Tibial nerve (tissue), 4 donors: ENCODE data around the gene PITPNM3.

Source experiments
- EP300 ChIP-seq, 2 donors: sonication (generic); formaldehyde crosslinking; IDR thresholded peaks; one replicate each; pipeline ENCODE4 v1.6.1; 2017; ENCODE audit warnings: antibody characterized with exemption in 2 of 2, mild to moderate bottlenecking in 1 of 2
- POLR2A ChIP-seq, 2 donors: fragments of 450-650 bp; IDR thresholded peaks; one replicate each; pipeline ENCODE4 v1.6.1; 2017; ENCODE audit warnings: antibody characterized with exemption in 2 of 2, mild to moderate bottlenecking in 2 of 2, moderate library complexity in 2 of 2
- TF ChIP-seq, protein P1 (sequence below), 5 experiments: fragments of 200-600 bp in 3 of 5; fragments of 450-650 bp in 2 of 5; sonication (generic) in 3 of 5; IDR thresholded peaks; one replicate each; pipeline ENCODE4 v1.5.1; 2016 to 2019; ENCODE audit warnings: antibody characterized with exemption in 5 of 5, mild to moderate bottlenecking in 3 of 5, moderate library complexity in 2 of 5

GRCh38 chr17:6473128-6473767, 83.1 kb downstream of the PITPNM3 start:
- TF ChIP-seq, protein P1, sequence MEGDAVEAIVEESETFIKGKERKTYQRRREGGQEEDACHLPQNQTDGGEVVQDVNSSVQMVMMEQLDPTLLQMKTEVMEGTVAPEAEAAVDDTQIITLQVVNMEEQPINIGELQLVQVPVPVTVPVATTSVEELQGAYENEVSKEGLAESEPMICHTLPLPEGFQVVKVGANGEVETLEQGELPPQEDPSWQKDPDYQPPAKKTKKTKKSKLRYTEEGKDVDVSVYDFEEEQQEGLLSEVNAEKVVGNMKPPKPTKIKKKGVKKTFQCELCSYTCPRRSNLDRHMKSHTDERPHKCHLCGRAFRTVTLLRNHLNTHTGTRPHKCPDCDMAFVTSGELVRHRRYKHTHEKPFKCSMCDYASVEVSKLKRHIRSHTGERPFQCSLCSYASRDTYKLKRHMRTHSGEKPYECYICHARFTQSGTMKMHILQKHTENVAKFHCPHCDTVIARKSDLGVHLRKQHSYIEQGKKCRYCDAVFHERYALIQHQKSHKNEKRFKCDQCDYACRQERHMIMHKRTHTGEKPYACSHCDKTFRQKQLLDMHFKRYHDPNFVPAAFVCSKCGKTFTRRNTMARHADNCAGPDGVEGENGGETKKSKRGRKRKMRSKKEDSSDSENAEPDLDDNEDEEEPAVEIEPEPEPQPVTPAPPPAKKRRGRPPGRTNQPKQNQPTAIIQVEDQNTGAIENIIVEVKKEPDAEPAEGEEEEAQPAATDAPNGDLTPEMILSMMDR (IDR thresholded peaks at IDR 0.05): peak; percentile 78 to 89 (median 83)
- TF ChIP-seq EP300 (IDR thresholded peaks at IDR 0.05) (no peak), POLR2A (IDR thresholded peaks at IDR 0.05) (no peak)
